Ovary (tissue), 10 donors: Measurements from ENCODE around the gene PLPP1. TPM values are rescaled to one million over a fixed set of nuclear protein-coding genes. Genes with fewer than 3 reads are reported as not detected.
A peak's percentile ranks its signal among the peaks of the same experiment; 100 is the strongest.

Experiments
- DNase-seq, 5 donors: peaks; one replicate each; pipeline ENCODE4 v3.0.0-alpha.2; 2019 to 2020
- H3K27ac ChIP-seq, 2 donors: fragments of 200-600 bp; one replicate each; pipeline versions ENCODE4 v1.5.1 to v1.8.0; 2019 to 2022
- H3K27me3 ChIP-seq: fragments of 200-600 bp; one replicate; pipeline ENCODE4 v1.8.0; 2022
- H3K36me3 ChIP-seq: fragments of 200-600 bp; sonication (generic); one replicate; pipeline ENCODE4 v1.5.1; 2019
- H3K4me1 ChIP-seq: one replicate; pipeline ENCODE4 v1.8.1; 2013; ENCODE audit warnings: mild to moderate bottlenecking, moderate library complexity; ENCODE audit not compliant: insufficient read depth
- H3K4me3 ChIP-seq: fragments of 200-600 bp; sonication (generic); one replicate; pipeline ENCODE4 v1.5.1; 2017
- H3K9me3 ChIP-seq, 2 donors: fragments of 200-600 bp in 1 of 2; sonication (generic) in 1 of 2; one replicate each; pipeline versions ENCODE4 v1.5.1 to v1.8.1; 2013 to 2019; ENCODE audit warnings: mild to moderate bottlenecking in 1 of 2, moderate library complexity in 1 of 2
- EP300 ChIP-seq: sonication (generic); formaldehyde crosslinking; IDR thresholded peaks from one replicate; pipeline ENCODE4 v1.6.1; 2017; ENCODE audit warnings: antibody characterized with exemption
- POLR2A ChIP-seq: fragments of 450-650 bp; IDR thresholded peaks from one replicate; pipeline ENCODE4 v1.6.1; 2017; ENCODE audit warnings: antibody characterized with exemption, mild to moderate bottlenecking, moderate library complexity
- WGBS, 3 donors: extraction: QIAGEN DNeasy Blood & Tissue Kit in 1 of 3; methylation state at CpG; one replicate each; pipeline versions ENCODE4 v1.1.5 to v1.1.7; 2013 to 2017; 5-methylcytosine and 5-hydroxymethylcytosine counted together
- intact Hi-C, 4 donors: fragments of 100-400 bp; cut with DNase I; formaldehyde crosslinking; loops; one replicate each; pipeline versions ENCODE4 v1.11.0 to v1.15.1; 2022 to 2023
- long read RNA-seq, 3 donors: library from polyadenylated mRNA in 2 of 3; unstranded in 2 of 3; transcript quantifications; one replicate each; pipeline ENCODE4 v2.0.0 and lab custom pipeline, GENCODE V29; 2021 to 2026
- polyA plus RNA-seq, 2 donors: library from polyadenylated mRNA; stranded (reverse); fragments of 200-250 nt in 1 of 2; fragments of 350-450 nt in 1 of 2; fragmentation: Illumina TruSeq in 1 of 2; extraction: RNeasy Lipid Tissue Mini Kit (QIAGEN cat#74804) in 1 of 2; gene quantifications; one replicate each; pipeline ENCODE4 v1.2.3, GENCODE V29; 2013 to 2014
- total RNA-seq, 7 donors: library from RNA; depleted of rRNA in 2 of 7; stranded (reverse); fragments of >200 nt in 2 of 7; fragmentation: NEBNext Ultra II Directional in 3 of 7; extraction: Animal tissue kit (Norgen Biotek cat#: 25700) in 3 of 7; gene quantifications; one replicate each; pipeline versions ENCODE4 v1.1.0 to v1.2.4, GENCODE V29; 2016 to 2023
- TF ChIP-seq, protein P1 (sequence below), 3 donors: fragments of 450-650 bp in 2 of 3; fragments of 200-600 bp in 1 of 3; IDR thresholded peaks; one replicate each; pipeline versions ENCODE4 v1.5.1 to v1.8.0; 2016 to 2022; ENCODE audit warnings: antibody characterized with exemption in 3 of 3, mild to moderate bottlenecking in 1 of 3
- donor health status: DM: no; HTN: no; CAD: no; lungs with moderate emphysema.
- donor health status: DM: no; HTN: no; CAD: no.
- donor health status: Bipolar disorder and iron deficiency.
- donor health status: DM: yes; HTN: yes; CAD: no.
- donor health status: DM: no; HTN: no; CAD: no.
- donor health status: DM: yes; HTN: yes; CAD: no.

Gene PLPP1
- 100 to 1,000 TPM in 1 of 7 donors, 10 to 100 TPM in 6; 13.5 to 136 (median 33.5) TPM for total RNA-seq
- polyA plus RNA-seq: 100 to 1,000 TPM in 1 of 2 donors, 10 to 100 TPM in 1; 48.9 to 133 TPM
- long read RNA-seq, donor 1, transcript PLPP1-201 (6 exons, 1,550 nt): minor isoform, 9 of 216 reads
- long read RNA-seq, donor 1, transcript PLPP1-202 (6 exons, 1,597 nt): major isoform, 183 of 216 reads
- long read RNA-seq, donor 1, partial matches to known transcripts: 1 of 216 reads
- long read RNA-seq, donor 1, other reads (novel, unspliced or antisense): 23 of 216 reads
- long read RNA-seq, donor 2, transcript PLPP1-202 (6 exons, 1,597 nt): major isoform, 20 of 29 reads
- long read RNA-seq, donor 2, partial matches to known transcripts: 0 of 29 reads
- long read RNA-seq, donor 2, other reads (novel, unspliced or antisense): 6 of 29 reads
- long read RNA-seq, donor 3, transcript PLPP1-202 (6 exons, 1,597 nt): major isoform, 78 of 89 reads
- long read RNA-seq, donor 3, transcript PLPP1-201 (6 exons, 1,550 nt): minor isoform, 5 of 89 reads
- long read RNA-seq, donor 3, partial matches to known transcripts: 0 of 89 reads
- long read RNA-seq, donor 3, other reads (novel, unspliced or antisense): 6 of 89 reads

DNA sequence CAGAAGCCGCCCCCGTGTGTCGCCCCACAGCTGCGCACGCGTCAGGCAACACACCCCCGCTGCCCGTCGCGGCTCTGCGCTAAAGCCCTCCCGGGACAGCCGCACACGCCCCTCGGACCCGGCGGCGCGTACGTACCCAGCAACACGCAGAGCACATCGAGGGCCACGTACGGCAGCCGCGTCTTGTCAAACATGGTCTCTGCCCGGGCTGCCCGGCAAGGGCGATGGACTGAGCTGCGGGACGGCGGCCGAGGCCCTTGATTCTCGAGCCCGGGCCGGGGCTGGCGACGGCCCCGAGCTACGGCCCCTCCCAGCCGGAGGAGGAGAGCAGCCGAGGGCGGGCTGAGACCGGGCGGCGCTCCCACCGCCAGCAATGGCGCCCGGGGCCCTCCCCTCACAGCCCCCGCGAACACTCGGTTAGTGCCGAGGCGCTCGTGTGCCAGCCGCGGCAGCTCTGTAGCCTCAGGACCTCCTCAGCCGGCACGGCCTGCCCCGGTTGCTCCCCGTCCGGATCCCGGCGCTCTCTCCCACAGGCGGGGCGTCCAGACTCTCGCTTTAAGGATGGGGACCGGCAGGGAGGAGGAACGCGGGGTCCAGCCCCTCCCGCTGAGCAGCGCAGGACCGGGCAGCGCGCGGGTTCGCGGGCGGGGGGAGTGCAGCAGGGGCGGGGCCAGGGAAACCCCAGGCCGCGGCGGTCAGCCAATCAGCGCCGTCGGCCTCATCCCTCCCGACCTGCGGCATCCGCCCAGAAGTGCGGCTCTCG, at the start of gene PLPP1:
Gene PLPP1 (minus strand): TSS at position 529 of the 763 bp plus-strand sequence. CDS start 335 bp downstream, at position 194.
- intact Hi-C loops: loop anchor here in 1 of 4 donors (10.0 kb wide), 1 partner anchor 110 kb away; no protein-coding TSS in a partner anchor
- 0 to 1% (median 0%) methylated on average over 70 to 91 of the region's 91 CpGs for WGBS, 3 donors
- DNase-seq: peak; percentile 91 to 95 (median 93)
- H3K4me1 ChIP-seq: peaks cover 5% of the 10 kb centered on the region
- no peaks in the 10 kb centered on the region for H3K9me3 ChIP-seq
- H3K36me3 ChIP-seq: no peaks in the 10 kb centered on the region
- TF ChIP-seq EP300: no peak
- TF ChIP-seq POLR2A: peak; percentile 76
- TF ChIP-seq, protein P1, sequence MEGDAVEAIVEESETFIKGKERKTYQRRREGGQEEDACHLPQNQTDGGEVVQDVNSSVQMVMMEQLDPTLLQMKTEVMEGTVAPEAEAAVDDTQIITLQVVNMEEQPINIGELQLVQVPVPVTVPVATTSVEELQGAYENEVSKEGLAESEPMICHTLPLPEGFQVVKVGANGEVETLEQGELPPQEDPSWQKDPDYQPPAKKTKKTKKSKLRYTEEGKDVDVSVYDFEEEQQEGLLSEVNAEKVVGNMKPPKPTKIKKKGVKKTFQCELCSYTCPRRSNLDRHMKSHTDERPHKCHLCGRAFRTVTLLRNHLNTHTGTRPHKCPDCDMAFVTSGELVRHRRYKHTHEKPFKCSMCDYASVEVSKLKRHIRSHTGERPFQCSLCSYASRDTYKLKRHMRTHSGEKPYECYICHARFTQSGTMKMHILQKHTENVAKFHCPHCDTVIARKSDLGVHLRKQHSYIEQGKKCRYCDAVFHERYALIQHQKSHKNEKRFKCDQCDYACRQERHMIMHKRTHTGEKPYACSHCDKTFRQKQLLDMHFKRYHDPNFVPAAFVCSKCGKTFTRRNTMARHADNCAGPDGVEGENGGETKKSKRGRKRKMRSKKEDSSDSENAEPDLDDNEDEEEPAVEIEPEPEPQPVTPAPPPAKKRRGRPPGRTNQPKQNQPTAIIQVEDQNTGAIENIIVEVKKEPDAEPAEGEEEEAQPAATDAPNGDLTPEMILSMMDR (IDR thresholded peaks at IDR 0.05): no peak
- H3K27me3 ChIP-seq: no peaks in the 10 kb centered on the region
- peak within 1 kb of the TSS; percentile 95 to 97 for H3K27ac ChIP-seq
- peak within 1 kb of the TSS; percentile 82 for H3K4me3 ChIP-seq

DNA sequence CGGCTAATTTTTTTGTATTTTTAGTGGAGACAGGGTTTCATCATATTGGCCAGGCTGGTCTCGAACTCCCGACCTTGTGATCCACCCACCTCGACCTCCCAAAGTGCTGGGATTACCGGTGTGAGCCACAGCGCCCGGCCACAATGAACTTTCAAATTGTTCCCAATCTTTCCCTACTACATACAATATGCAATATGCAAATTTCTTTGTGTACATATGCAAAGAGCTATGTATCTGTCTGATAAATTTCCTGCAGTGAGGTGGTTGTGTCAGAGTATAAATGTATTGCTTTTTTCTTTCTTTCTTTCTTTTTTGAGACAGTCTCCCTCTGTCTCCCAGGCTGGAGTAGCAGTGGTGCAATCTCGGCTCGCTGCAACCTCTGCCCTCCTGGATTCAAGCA, 48.8 kb upstream of the PLPP1 start:
- no peak for DNase-seq
- Histone ChIP-seq H3K27ac (no peak overlapping the region), H3K9me3 (no peaks in the 10 kb centered on the region), H3K36me3 (no peaks in the 10 kb centered on the region), H3K4me1 (peaks cover 8% of the 10 kb centered on the region), H3K4me3 (no peak overlapping the region), H3K27me3 (no peaks in the 10 kb centered on the region)
- intact Hi-C loops: no loop called here
- WGBS, 3 donors: 94 to 96% (median 96%) methylated on average over 9 of the region's 9 CpGs
- TF ChIP-seq, protein P1 (IDR thresholded peaks at IDR 0.05): no peak
- no peak for TF ChIP-seq EP300
- TF ChIP-seq POLR2A: no peak

DNA sequence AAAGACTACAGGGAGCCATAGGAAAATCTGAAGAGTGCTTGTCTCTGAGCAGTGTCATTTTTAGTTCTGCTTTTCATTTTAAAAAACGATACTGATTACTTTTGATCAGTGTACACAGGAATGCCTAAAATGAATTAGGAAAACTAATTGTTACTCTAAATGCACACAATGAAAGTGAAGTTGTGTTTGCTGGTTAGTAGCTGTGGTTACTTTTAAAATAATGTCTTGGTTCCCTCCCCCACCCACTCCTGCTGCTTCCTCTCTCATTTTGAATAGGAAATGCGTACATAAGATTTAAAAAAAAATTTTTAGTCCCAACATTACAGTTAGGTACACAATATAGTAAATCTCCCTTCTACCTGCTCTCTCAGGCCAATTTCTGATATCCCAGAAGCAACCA, 47.5 kb upstream of the PLPP1 start:
- peaks cover 10% of the 10 kb centered on the region for H3K4me1 ChIP-seq
- H3K27ac ChIP-seq: no peak overlapping the region
- TF ChIP-seq EP300: no peak
- no peak for TF ChIP-seq POLR2A
- TF ChIP-seq, protein P1 (IDR thresholded peaks at IDR 0.05): no peak
- no peaks in the 10 kb centered on the region for H3K9me3 ChIP-seq
- 51 to 60% (median 54%) methylated on average over 2 of the region's 2 CpGs for WGBS, 3 donors
- no peak overlapping the region for H3K4me3 ChIP-seq
- H3K27me3 ChIP-seq: no peaks in the 10 kb centered on the region
- intact Hi-C loops: no loop called here
- no peaks in the 10 kb centered on the region for H3K36me3 ChIP-seq
- DNase-seq: no peak

DNA sequence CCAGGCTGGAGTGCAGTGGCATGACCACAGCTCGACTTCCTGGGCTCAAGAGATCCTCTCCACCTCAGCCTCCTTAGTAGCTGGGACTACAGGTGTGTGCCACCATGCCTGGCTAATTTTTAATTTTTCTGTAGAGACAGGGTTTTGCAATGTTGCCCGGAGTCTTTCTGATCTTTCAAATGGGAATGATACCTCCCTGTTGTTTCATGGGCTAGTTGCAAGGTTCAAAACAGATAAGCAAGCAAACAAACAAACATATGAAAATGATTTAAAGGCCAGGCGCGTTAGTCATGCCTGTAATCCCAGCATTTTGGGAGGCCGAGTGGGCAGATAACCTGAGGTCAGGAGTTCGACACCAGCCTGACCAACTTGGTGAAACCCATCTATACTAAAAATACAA, 45.3 kb upstream of the PLPP1 start:
- Histone ChIP-seq H3K4me1 (peaks cover 9% of the 10 kb centered on the region), H3K27me3 (no peaks in the 10 kb centered on the region), H3K9me3 (no peaks in the 10 kb centered on the region), H3K27ac (no peak overlapping the region), H3K4me3 (no peak overlapping the region), H3K36me3 (no peaks in the 10 kb centered on the region)
- no peak for DNase-seq
- 93 to 94% (median 93%) methylated on average over 6 of the region's 6 CpGs for WGBS, 3 donors
- TF ChIP-seq, protein P1 (IDR thresholded peaks at IDR 0.05): no peak
- TF ChIP-seq POLR2A (no peak), EP300 (no peak)
- intact Hi-C loops: no loop called here
